ENCODE measurements around the gene MRPL18.

MRPL18 gene

DNA sequence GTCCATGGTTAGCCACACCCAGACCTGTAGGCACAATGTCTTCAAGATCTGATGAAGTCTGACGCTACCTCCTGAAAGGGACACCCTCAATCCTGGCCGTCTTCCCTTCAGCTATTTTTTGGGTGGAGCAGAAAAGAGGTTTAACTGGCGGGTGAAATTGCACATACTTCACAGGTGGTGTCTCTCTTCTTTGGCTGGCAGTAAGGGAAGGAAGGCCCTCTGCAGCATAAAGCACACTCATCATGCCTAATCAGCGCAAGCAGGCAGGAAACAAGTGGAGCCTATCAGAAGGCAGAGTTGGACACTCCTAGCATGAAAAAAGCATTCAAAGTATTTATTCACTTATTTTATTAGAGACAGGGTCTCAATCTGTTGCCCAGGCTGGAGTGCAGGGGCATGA lies 42.7 kb downstream of the MRPL18 start:
- no peak for ATAC-seq
- no peak for TF ChIP-seq ZFP30 (CRISPR knock-in tag; IDR thresholded peaks at IDR 0.05)
- TF ChIP-seq, protein P1, sequence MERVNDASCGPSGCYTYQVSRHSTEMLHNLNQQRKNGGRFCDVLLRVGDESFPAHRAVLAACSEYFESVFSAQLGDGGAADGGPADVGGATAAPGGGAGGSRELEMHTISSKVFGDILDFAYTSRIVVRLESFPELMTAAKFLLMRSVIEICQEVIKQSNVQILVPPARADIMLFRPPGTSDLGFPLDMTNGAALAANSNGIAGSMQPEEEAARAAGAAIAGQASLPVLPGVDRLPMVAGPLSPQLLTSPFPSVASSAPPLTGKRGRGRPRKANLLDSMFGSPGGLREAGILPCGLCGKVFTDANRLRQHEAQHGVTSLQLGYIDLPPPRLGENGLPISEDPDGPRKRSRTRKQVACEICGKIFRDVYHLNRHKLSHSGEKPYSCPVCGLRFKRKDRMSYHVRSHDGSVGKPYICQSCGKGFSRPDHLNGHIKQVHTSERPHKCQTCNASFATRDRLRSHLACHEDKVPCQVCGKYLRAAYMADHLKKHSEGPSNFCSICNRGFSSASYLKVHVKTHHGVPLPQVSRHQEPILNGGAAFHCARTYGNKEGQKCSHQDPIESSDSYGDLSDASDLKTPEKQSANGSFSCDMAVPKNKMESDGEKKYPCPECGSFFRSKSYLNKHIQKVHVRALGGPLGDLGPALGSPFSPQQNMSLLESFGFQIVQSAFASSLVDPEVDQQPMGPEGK (CRISPR knock-in tag; IDR thresholded peaks at IDR 0.05; ENCODE audit: borderline replicate concordance): no peak
- no peak for TF ChIP-seq OSR1 (CRISPR knock-in tag; IDR thresholded peaks at IDR 0.05)
- no peak for TF ChIP-seq ZFP3 (CRISPR knock-in tag; IDR thresholded peaks at IDR 0.05)
- no peak for TF ChIP-seq GLIS3 (CRISPR knock-in tag; IDR thresholded peaks at IDR 0.05)
- no peak for TF ChIP-seq BACH2 (CRISPR knock-in tag; IDR thresholded peaks at IDR 0.05; ENCODE audit: borderline replicate concordance)
- TF ChIP-seq, protein P2, sequence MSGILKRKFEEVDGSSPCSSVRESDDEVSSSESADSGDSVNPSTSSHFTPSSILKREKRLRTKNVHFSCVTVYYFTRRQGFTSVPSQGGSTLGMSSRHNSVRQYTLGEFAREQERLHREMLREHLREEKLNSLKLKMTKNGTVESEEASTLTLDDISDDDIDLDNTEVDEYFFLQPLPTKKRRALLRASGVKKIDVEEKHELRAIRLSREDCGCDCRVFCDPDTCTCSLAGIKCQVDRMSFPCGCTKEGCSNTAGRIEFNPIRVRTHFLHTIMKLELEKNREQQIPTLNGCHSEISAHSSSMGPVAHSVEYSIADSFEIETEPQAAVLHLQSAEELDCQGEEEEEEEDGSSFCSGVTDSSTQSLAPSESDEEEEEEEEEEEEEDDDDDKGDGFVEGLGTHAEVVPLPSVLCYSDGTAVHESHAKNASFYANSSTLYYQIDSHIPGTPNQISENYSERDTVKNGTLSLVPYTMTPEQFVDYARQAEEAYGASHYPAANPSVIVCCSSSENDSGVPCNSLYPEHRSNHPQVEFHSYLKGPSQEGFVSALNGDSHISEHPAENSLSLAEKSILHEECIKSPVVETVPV (CRISPR knock-in tag; IDR thresholded peaks at IDR 0.05): no peak

DNA sequence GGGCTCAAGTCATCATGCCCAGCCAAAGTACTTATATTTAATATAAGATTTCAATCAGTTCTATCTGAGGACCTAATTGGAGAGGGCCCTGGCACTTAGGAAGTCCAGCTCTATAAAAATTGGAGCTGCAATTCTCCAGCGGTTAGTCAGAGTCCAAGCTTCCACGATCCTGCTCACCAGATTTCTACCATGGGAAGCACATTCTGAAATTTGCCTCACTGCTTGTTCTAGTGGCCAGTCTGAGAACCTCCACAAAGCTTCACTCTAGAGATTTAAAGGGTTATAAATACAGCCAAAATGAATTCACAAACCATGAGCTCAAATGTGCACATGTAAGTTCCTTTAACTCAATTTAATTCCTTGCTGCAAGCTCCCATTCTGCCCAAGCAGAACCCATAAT lies 43.3 kb downstream of the MRPL18 start:
- peak; percentile 37; the same call in 1 of the 3 replicates for ATAC-seq
- no peak for TF ChIP-seq ZNF565 (CRISPR knock-in tag; conservative IDR thresholded peaks at IDR 0.05; ENCODE audit: low read depth)

DNA sequence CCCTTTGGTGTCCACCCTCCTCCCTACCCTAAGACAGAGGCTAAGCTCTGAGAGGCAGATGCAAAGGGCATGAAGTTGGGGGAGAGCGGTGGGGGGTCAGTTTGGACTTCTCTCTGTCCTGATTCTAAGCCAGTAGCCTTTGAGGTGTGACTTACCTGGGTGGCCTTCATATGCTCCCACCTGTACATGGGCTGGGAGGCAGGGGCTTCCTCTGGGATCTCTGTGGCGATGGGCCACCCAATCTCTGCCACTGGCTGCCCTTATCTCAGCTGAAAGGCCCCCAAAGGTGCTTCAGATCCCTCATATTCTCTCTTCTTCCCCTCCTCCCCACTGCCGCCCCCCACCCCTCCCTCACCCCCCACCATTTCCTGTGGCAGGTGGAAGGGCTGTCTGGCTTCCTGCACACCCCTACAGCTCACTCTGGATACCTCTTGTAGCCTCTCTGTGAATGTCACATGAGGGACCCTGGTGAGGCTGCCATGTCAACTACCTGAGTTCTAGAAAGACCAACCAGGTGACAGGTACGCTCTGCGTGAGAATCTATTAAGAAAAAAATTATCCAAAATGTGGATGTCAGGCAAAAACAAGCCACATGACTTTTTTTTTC lies 43.8 kb downstream of the MRPL18 start:
- ATAC-seq: no peak
- TF ChIP-seq BACH2 (CRISPR knock-in tag; IDR thresholded peaks at IDR 0.05; ENCODE audit: borderline replicate concordance) (no peak), ZFP30 (CRISPR knock-in tag; IDR thresholded peaks at IDR 0.05) (no peak), ZC3H10 (CRISPR knock-in tag; IDR thresholded peaks at IDR 0.05) (no peak), ZNF8 (CRISPR knock-in tag; IDR thresholded peaks at IDR 0.05) (no peak), ARNTL (CRISPR knock-in tag; IDR thresholded peaks at IDR 0.05; ENCODE audit: borderline replicate concordance, low read depth) (no peak), ZNF565 (CRISPR knock-in tag; conservative IDR thresholded peaks at IDR 0.05; ENCODE audit: low read depth) (no peak), SNAI2 (CRISPR knock-in tag; IDR thresholded peaks at IDR 0.05) (no peak)
- TF ChIP-seq, protein P2 (CRISPR knock-in tag; IDR thresholded peaks at IDR 0.05): no peak
- TF ChIP-seq, protein P3, sequence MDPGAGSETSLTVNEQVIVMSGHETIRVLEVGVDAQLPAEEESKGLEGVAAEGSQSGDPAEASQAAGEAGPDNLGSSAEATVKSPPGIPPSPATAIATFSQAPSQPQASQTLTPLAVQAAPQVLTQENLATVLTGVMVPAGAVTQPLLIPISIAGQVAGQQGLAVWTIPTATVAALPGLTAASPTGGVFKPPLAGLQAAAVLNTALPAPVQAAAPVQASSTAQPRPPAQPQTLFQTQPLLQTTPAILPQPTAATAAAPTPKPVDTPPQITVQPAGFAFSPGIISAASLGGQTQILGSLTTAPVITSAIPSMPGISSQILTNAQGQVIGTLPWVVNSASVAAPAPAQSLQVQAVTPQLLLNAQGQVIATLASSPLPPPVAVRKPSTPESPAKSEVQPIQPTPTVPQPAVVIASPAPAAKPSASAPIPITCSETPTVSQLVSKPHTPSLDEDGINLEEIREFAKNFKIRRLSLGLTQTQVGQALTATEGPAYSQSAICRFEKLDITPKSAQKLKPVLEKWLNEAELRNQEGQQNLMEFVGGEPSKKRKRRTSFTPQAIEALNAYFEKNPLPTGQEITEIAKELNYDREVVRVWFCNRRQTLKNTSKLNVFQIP (CRISPR knock-in tag; IDR thresholded peaks at IDR 0.05; ENCODE audit: borderline replicate concordance, low read depth): no peak

DNA sequence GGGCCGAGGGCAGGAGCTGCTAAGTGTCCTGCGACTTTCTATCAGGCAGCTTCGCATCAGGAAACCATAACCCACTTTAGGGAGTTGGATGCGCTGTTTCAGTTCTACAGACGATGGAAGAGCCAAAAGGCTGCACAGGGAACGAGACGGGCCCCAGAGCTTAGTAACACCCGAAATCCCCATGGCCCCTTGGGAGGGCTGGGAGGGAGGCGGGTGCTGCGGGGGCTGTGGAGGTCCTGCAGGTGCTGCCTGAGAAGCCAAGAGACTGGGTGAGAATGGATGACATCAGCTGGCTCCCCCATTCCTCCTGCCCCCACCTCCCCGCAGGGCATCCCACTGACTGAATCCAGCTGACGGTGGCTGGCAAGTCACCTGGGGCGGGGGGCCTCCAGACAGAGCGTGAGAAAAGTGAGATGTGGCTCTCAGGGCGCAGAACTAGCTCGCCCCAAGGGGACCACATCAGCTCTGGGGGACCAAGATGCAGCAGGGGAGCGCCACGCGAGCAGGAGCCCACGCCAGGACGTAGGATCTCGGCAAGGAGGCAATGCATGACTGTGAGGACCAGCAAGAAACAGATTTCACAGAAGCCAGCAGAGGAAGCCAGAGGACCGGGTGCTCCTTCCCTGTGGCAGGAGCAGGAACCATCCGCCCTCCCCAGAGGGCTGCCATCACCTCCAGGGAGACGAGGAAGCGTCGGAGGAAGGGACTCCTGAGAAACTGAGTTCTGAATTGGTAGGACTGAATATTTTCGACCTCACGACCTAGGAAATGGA lies 46.6 kb downstream of the MRPL18 start:
- TF ChIP-seq, protein P4, sequence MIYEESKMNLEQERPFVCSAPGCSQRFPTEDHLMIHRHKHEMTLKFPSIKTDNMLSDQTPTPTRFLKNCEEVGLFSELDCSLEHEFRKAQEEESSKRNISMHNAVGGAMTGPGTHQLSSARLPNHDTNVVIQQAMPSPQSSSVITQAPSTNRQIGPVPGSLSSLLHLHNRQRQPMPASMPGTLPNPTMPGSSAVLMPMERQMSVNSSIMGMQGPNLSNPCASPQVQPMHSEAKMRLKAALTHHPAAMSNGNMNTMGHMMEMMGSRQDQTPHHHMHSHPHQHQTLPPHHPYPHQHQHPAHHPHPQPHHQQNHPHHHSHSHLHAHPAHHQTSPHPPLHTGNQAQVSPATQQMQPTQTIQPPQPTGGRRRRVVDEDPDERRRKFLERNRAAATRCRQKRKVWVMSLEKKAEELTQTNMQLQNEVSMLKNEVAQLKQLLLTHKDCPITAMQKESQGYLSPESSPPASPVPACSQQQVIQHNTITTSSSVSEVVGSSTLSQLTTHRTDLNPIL (CRISPR knock-in tag; IDR thresholded peaks at IDR 0.05; ENCODE audit: low read depth): no peak
- TF ChIP-seq, protein P2 (CRISPR knock-in tag; IDR thresholded peaks at IDR 0.05): no peak
- no peak for TF ChIP-seq ESRRG (CRISPR knock-in tag; IDR thresholded peaks at IDR 0.05)
- no peak for TF ChIP-seq CSDC2 (CRISPR knock-in tag; IDR thresholded peaks at IDR 0.05)
- no peak for TF ChIP-seq SNAI2 (CRISPR knock-in tag; IDR thresholded peaks at IDR 0.05)
- TF ChIP-seq ZNF70 (CRISPR knock-in tag; IDR thresholded peaks at IDR 0.05): no peak
- TF ChIP-seq GLIS3 (CRISPR knock-in tag; IDR thresholded peaks at IDR 0.05): no peak
- no peak for TF ChIP-seq PPARA (CRISPR knock-in tag; IDR thresholded peaks at IDR 0.05; ENCODE audit: borderline replicate concordance)
- TF ChIP-seq TOX (CRISPR knock-in tag; IDR thresholded peaks at IDR 0.05; ENCODE audit: borderline replicate concordance): no peak
- no peak for TF ChIP-seq ARNTL (CRISPR knock-in tag; IDR thresholded peaks at IDR 0.05; ENCODE audit: borderline replicate concordance, low read depth)
- TF ChIP-seq ZNF565 (CRISPR knock-in tag; conservative IDR thresholded peaks at IDR 0.05; ENCODE audit: low read depth): no peak
- no peak for ATAC-seq

Measured in SK-N-SH treated with all-trans-retinoic acid at 6 μM for 48 hours (cell line).